DND-41 (cell line): ENCODE results near the gene EIF3CL.
"Not testable (repeated sequence)": the region's sequence is repeated elsewhere in the genome, so short reads cannot be mapped to it uniquely, and the experiment has no call there.

Source experiments
- EZH2 ChIP-seq: IDR thresholded peaks from 3 replicates; pipeline ENCODE4 v1.6.1; 2012; ENCODE audit warnings: borderline replicate concordance, low read depth, mild to moderate bottlenecking, moderate library complexity, low read length, inconsistent platforms; ENCODE audit not compliant: severe bottlenecking
- TF ChIP-seq, protein P1 (sequence below): IDR thresholded peaks from 2 replicates; pipeline ENCODE4 v1.5.1; 2012; ENCODE audit warnings: borderline replicate concordance, low read length, moderate library complexity, mild to moderate bottlenecking; ENCODE audit not compliant: poor library complexity, severe bottlenecking; ENCODE audit errors: extremely low read depth

DNA sequence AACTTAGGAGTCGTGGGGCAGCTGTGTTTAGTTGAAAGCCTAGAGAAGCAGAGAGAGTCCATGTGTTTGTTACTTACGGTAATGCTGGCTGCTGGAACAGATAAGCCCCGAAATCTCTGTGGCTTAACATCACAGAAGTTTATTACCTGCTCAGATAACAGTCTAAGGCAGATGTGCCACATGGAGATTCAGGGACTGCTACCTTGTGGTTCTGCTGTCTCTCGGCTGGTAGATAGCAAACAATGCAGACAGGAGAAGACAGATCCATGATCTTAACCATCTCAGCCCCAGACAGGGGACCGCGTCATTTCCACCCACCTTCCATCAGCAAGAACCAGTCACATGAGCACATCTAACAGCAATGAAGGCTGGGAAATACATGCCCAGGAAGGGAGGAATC, 71.0 kb downstream of the EIF3CL start:
- TF ChIP-seq, protein P1, sequence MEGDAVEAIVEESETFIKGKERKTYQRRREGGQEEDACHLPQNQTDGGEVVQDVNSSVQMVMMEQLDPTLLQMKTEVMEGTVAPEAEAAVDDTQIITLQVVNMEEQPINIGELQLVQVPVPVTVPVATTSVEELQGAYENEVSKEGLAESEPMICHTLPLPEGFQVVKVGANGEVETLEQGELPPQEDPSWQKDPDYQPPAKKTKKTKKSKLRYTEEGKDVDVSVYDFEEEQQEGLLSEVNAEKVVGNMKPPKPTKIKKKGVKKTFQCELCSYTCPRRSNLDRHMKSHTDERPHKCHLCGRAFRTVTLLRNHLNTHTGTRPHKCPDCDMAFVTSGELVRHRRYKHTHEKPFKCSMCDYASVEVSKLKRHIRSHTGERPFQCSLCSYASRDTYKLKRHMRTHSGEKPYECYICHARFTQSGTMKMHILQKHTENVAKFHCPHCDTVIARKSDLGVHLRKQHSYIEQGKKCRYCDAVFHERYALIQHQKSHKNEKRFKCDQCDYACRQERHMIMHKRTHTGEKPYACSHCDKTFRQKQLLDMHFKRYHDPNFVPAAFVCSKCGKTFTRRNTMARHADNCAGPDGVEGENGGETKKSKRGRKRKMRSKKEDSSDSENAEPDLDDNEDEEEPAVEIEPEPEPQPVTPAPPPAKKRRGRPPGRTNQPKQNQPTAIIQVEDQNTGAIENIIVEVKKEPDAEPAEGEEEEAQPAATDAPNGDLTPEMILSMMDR = not testable (repeated sequence)
- not testable (repeated sequence) for TF ChIP-seq EZH2
